Thyroid gland (tissue), 4 donors: Measurements from ENCODE around the gene ACTRT2.

Experiments
- CTCF ChIP-seq, 6 experiments: fragments of 200-600 bp in 3 of 6; fragments of 450-650 bp in 3 of 6; sonication (generic) in 3 of 6; IDR thresholded peaks; one replicate each; pipeline ENCODE4 v1.5.1; 2016 to 2019; ENCODE audit warnings: antibody characterized with exemption in 6 of 6, mild to moderate bottlenecking in 2 of 6, inconsistent platforms in 1 of 6, moderate library complexity in 1 of 6
- POLR2A ChIP-seq, 2 donors: fragments of 450-650 bp; IDR thresholded peaks; one replicate each; pipeline ENCODE4 v1.6.1; 2017; ENCODE audit warnings: antibody characterized with exemption in 2 of 2, mild to moderate bottlenecking in 2 of 2, moderate library complexity in 1 of 2

- TF ChIP-seq CTCF (IDR thresholded peaks at IDR 0.05) (no peak), POLR2A (IDR thresholded peaks at IDR 0.05) (no peak)
Measured at GRCh38 chr1:2983706-2984398, 37.4 kb upstream of the ACTRT2 start.
